Adrenal gland (tissue), 5 donors: ENCODE results near the gene NDST1.

ENCODE experiments used
- POLR2A ChIP-seq, 2 donors: fragments of 450-650 bp; IDR thresholded peaks; one replicate each; pipeline ENCODE4 v1.6.1; 2017; ENCODE audit warnings: antibody characterized with exemption in 2 of 2, mild to moderate bottlenecking in 2 of 2, moderate library complexity in 1 of 2
- TF ChIP-seq, protein P1 (sequence below), 6 experiments: fragments of 450-650 bp in 4 of 6; fragments of 200-600 bp in 2 of 6; sonication (generic) in 1 of 6; IDR thresholded peaks; 1 replicate in 5 of 6; 2 replicates in 1 of 6; pipeline versions ENCODE4 v1.5.1 to v1.8.0; 2016 to 2021; ENCODE audit warnings: antibody characterized with exemption in 6 of 6, mild to moderate bottlenecking in 2 of 6, moderate library complexity in 1 of 6
- donor health status: DM: no; HTN: no; CAD: no.

DNA sequence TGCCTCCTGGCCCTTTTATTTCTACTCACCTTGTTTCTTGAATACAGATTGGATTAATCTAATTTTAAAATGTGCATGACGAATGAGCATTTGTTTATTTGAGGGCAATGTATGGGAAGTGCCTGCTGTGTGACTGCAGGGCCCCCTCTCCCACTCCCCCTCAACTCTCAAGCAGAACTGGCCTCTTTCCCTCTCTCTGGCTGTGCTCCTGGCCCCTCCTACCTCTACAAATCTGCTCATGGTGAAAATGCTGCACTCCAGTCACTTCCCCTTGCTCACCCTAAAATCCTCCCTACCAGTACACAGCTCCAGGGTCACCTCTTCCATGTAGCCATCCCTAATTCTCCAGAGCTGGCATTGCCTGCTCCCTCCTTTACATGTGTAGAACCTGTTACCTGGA, 17.2 kb upstream of the NDST1 start:
- no peak for TF ChIP-seq POLR2A (IDR thresholded peaks at IDR 0.05)
- TF ChIP-seq, protein P1, sequence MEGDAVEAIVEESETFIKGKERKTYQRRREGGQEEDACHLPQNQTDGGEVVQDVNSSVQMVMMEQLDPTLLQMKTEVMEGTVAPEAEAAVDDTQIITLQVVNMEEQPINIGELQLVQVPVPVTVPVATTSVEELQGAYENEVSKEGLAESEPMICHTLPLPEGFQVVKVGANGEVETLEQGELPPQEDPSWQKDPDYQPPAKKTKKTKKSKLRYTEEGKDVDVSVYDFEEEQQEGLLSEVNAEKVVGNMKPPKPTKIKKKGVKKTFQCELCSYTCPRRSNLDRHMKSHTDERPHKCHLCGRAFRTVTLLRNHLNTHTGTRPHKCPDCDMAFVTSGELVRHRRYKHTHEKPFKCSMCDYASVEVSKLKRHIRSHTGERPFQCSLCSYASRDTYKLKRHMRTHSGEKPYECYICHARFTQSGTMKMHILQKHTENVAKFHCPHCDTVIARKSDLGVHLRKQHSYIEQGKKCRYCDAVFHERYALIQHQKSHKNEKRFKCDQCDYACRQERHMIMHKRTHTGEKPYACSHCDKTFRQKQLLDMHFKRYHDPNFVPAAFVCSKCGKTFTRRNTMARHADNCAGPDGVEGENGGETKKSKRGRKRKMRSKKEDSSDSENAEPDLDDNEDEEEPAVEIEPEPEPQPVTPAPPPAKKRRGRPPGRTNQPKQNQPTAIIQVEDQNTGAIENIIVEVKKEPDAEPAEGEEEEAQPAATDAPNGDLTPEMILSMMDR (IDR thresholded peaks at IDR 0.05) = no peak
